22Rv1 (cell line): ENCODE results near the gene TERT.
"Not testable (repeated sequence)": the region's sequence is repeated elsewhere in the genome, so short reads cannot be mapped to it uniquely, and the experiment has no call there.

Experiments
- ZFX ChIP-seq: fragments of 450-650 bp; IDR thresholded peaks from 2 replicates; pipeline ENCODE4 v1.6.1; 2017; ENCODE audit warnings: antibody characterized with exemption, borderline replicate concordance
- TF ChIP-seq, protein P1 (sequence below): fragments of 450-650 bp; IDR thresholded peaks from 2 replicates; pipeline ENCODE4 v1.5.1; 2017; ENCODE audit warnings: mild to moderate bottlenecking

- TF ChIP-seq, protein P1, sequence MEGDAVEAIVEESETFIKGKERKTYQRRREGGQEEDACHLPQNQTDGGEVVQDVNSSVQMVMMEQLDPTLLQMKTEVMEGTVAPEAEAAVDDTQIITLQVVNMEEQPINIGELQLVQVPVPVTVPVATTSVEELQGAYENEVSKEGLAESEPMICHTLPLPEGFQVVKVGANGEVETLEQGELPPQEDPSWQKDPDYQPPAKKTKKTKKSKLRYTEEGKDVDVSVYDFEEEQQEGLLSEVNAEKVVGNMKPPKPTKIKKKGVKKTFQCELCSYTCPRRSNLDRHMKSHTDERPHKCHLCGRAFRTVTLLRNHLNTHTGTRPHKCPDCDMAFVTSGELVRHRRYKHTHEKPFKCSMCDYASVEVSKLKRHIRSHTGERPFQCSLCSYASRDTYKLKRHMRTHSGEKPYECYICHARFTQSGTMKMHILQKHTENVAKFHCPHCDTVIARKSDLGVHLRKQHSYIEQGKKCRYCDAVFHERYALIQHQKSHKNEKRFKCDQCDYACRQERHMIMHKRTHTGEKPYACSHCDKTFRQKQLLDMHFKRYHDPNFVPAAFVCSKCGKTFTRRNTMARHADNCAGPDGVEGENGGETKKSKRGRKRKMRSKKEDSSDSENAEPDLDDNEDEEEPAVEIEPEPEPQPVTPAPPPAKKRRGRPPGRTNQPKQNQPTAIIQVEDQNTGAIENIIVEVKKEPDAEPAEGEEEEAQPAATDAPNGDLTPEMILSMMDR, result not testable (repeated sequence)
- not testable (repeated sequence) for TF ChIP-seq ZFX
Measured at GRCh38 chr5:1333286-1333685, 38.4 kb upstream of the TERT start.
